Fibroblast of skin of right biceps (primary cell): ENCODE data around the gene CTDP1.

Source experiments
- DNase-seq: peaks from one replicate; pipeline ENCODE4 v3.0.0-alpha.2; 2013

Gene CTDP1

DNA sequence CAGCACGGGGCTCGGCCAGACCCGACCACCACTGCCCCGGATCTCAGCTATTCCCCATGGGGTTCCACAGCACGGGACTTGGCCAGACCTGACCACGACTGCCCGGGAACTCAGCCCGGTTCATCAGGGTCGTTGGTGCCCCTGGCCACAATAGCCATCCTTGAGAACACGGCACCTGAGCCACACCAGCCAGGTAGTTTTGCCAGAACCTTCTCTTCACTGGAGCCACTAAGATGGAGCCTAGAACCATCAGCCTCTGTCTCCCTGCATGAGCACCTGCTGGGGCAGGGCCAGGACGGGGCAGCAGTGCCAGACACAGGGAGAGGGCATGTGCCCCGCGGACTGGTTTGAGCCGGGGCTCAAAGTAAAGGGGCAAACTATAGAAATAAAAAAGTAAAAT, 106.7 kb downstream of the CTDP1 start:
- no peak for DNase-seq

DNA sequence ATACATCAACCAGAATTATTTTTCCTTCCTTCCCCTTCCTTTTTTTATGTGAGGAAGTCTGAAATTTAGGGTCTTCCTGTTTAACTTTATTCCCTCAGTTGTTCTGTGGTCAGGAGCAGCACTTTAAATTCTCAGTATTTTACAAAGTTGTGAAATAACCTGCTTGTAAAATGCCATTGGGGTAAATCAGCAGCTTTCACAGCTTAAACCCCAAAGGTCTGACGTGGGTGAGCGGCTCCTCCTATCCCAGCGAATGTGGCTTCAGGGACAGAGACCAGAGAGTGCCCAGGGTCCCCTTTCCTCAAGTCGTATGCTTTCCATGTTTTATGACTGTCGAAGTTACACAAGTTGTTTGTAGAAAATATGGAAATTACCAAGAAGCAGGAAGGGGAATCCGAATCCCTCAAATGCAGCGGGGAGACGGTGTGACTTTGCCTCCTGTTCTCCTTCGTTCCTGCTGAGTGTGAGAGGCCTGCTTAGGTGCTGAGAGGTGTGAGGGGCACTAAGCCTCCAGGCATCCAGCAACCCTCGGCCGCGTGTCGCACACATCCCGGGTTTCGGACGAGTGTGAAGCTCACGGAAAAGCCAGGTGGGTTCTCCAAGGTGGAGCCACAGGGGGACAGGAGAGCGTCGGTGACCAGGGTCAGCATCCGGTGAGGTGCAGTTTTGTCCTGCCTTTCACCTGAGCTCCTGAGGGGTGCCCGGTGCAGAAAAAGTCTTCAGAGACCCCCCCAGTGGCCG, 107.4 kb downstream of the CTDP1 start:
- peak; percentile 59 for DNase-seq

GRCh38 chr18:79787527-79787864, 107.9 kb downstream of the CTDP1 start:
- no peak for DNase-seq

- DNase-seq = no peak
Measured at GRCh38 chr18:79787865-79788733, 108.5 kb downstream of the CTDP1 start.

- DNase-seq = no peak
Measured at GRCh38 chr18:79788734-79789085, 109.1 kb downstream of the CTDP1 start.

DNA sequence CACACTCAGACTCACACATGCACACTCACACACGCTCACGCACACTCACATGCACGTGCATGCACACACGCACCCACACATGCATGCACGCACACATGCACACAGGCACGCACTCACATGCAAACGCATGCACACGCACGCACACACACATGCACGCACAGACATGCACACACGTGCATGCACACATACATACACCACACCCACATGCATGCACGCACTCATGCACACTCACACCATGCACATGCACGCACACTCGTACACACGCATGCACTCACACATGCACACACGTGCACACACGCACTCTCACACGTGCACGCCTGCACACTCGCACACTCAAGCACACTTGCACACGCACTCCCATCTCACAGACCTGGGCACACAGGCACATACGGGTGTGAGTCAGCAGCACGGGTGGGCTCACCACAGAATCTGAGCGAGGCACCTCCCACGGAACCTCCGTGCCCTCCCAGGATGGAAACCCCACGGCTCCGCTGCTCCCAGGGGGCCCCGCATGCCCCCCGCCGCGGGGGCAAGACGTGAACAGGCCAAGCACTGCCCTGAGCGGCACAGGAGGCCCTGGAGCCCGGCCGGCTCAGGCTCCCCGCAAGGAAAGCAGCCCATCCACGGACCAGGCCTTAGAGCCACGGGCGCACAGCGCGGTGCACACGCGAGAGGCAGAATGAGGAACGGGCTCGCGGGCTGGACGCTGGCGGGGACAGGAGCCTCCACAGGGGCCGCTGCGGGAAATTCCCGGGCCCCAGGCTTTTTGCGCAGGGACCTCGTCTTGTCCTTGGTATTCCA, 109.7 kb downstream of the CTDP1 start:
- DNase-seq = no peak

- no peak for DNase-seq
Measured at GRCh38 chr18:79789901-79790890, 110.6 kb downstream of the CTDP1 start.

DNA sequence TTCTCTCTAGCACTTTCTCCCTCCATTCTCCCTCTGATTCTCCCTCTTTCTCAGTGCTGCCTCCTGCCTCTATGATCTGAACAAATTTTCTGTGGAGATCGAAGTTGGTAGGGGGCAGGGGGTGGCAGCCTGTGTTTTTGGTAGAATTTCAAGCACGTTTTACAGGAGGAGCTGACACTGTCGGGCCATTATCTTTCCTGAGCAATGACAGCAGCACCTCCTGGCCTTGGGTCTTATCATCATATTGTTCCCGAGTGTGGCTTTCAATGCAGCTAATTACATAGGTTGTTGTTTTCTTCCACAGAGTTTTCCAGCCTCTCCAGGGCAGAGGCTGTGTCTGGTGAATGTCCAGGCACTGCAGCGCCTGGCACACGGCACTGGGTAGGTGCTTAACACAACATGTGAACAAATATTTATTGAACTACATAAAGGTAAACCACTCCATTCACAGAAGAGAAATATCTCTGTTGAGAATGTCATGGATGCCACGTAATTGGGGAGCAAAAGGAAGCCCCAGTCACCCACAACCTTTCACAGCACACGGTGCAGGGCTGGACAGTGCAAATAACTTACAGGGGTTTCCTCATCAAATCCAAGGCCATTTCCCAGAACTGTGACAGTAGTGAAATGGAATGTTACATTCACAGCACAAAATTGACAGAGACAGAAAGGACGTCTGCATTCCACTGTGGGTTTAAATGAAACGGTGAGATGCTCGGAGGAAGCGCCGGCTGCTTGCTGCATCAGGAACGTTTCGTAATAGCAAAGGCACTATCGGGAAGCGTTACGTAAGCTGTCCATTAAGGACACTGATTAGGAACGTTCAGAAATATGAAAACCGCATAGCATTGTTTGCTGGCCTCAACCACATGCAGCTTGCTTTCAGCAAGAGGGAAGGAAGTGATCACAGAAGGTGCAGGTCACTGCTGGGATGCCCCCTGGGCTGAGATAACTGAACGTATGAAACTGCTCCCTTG, 111.7 kb downstream of the CTDP1 start:
- DNase-seq = peak; percentile 97

- DNase-seq = no peak
Measured at GRCh38 chr18:79792096-79792987, 112.7 kb downstream of the CTDP1 start.

DNA sequence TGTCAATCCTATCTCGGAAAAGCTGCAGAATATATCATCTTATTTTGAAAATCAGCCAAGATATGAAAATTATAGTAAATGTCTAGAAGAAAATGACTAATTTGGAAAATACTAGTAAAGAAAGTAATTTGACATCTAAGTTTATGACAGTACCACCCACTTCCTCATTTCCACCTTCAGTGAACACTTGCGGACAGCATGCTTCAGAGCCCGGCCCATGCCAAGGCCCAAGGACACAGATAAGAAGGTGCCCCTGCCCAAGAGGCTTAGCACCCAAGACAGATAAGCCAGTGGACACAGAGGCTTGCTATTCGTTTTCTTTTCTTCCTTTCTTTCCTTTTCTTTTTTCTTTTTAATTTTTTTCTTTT, 113.4 kb downstream of the CTDP1 start:
- DNase-seq = no peak

DNA sequence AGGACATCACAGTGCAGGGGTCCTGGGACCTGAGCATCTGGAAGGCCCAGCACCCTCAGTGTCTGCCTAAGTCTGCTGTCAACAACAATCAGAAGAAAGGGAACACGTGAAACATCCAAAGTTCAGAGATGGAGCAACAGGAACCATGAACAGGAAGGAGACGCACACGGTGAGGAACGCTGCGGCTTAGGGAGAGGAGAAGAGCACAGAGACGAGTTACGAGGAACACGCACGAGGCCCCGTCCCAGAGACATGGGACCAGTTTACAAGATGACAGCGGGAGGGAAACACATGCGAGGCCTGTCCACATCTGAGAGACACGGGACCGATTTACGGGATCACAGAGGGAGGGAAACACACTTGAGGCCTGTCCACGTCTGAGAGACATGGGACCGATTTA, 115.2 kb downstream of the CTDP1 start:
- no peak for DNase-seq

GRCh38 chr18:79795446-79795845, 115.8 kb downstream of the CTDP1 start:
- no peak for DNase-seq

- no peak for DNase-seq
Measured at GRCh38 chr18:79796016-79796415, 116.4 kb downstream of the CTDP1 start.

- DNase-seq = no peak
Measured at GRCh38 chr18:79796531-79797405, 117.2 kb downstream of the CTDP1 start.

GRCh38 chr18:79797518-79798345, 118.1 kb downstream of the CTDP1 start, which contains the start of gene KCNG2:
KCNG2 (plus strand) TSS chr18:79797938; CDS start chr18:79863668, 65,730 bp downstream.
- no peak for DNase-seq

DNA sequence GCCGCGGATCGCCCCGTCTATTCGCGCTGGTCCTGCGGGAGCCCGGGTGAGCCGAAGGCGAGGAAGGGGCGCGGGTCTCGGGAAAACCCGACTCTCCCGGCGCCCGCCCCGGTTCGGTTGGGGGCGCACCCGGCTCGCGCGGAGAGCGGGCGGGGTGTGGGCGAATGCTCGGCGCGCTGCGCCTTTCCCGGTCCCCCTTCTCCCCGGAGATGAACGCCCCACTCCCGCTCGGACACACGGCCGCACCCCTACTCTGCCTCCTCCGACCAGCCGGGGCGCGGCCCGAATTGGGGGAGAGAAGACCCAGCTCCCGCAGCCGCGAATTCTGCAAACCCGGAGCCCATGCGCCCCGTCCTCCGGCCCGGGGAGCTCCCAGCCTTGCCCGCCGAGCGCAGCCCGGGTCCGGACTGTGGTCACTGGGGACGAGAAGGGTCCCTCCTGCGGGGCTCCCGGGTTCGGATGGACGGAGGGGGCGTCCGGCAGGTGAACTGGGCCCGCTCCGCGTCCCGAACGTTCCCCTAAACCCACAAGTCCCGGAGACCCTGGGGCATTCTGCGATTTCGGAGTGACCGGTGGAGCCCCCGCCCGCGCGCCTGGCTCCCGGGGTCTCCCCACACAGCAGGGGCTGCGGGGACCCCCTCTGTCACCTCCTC, 118.9 kb downstream of the CTDP1 start:
- DNase-seq = no peak

DNA sequence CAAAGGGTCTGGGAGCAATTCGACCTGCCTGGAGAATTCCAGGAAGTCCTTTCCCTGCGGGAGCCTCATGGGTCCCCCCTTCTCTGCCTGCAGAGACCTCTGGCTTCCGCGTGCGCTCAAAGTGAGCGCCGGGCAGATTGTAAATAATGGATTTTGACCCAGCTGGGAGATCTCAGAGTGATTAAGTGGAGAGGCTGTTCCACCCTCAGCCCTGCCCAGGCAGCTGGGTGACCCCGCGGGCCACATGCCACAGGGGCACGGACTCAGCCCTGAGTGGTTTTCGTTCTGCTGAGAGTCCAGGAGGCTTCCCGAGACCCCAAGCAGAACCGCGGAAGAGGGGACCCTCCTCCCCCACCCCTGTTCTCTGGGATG, 119.4 kb downstream of the CTDP1 start:
- no peak for DNase-seq
